ENCODE measurements around the gene ADAMTS18. TPM values are rescaled to one million over a fixed set of nuclear protein-coding genes. Genes with fewer than 3 reads are reported as not detected.

The ADAMTS18 gene, protein sequence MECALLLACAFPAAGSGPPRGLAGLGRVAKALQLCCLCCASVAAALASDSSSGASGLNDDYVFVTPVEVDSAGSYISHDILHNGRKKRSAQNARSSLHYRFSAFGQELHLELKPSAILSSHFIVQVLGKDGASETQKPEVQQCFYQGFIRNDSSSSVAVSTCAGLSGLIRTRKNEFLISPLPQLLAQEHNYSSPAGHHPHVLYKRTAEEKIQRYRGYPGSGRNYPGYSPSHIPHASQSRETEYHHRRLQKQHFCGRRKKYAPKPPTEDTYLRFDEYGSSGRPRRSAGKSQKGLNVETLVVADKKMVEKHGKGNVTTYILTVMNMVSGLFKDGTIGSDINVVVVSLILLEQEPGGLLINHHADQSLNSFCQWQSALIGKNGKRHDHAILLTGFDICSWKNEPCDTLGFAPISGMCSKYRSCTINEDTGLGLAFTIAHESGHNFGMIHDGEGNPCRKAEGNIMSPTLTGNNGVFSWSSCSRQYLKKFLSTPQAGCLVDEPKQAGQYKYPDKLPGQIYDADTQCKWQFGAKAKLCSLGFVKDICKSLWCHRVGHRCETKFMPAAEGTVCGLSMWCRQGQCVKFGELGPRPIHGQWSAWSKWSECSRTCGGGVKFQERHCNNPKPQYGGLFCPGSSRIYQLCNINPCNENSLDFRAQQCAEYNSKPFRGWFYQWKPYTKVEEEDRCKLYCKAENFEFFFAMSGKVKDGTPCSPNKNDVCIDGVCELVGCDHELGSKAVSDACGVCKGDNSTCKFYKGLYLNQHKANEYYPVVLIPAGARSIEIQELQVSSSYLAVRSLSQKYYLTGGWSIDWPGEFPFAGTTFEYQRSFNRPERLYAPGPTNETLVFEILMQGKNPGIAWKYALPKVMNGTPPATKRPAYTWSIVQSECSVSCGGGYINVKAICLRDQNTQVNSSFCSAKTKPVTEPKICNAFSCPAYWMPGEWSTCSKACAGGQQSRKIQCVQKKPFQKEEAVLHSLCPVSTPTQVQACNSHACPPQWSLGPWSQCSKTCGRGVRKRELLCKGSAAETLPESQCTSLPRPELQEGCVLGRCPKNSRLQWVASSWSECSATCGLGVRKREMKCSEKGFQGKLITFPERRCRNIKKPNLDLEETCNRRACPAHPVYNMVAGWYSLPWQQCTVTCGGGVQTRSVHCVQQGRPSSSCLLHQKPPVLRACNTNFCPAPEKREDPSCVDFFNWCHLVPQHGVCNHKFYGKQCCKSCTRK (N-terminal part only)
- total RNA-seq (ENCODE audit: low replicate concordance), result 0.08 and 0.27 TPM in 2 replicates

DNA sequence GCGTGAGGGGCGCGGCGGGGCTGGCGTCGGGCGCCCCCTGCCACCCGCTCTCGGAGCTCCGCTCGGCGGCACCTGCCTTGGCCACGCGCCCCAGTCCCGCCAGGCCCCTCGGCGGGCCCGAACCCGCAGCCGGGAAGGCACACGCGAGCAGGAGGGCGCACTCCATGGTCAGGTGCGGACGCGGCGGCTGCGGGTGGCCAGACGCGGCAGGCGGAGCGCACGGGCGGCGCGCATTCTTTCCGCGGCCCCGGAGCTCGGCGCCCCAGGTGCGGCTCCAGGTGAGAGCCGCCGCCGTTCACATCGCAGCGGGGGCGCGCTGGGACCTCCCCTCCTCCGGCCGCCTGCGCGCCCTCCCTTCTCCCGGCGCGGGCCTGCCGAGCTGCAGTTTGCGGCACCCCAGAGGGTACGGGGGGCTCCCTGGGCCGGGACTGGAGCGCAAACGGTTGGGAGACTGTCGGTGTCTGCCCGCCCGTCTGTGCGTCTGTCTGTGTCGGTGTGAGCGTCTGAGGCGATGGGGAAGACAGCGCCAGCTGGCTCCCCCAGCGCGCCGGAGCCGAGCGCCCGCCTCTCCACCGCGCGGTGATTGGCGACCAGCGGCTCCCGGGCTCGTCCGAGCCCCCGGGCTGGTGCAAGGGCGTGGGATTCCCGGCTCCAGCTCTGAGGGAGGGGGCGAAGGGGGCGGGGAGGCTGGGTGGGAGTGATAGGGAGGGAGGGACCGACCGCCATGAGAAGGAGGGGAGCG lies at the start of gene ADAMTS18:
Gene ADAMTS18, minus strand, starts transcription at position 505 of the 742 bp plus-strand sequence. Its CDS starts 339 bp downstream, at position 166.
- peak within 1 kb of the TSS; percentile 46 for H3K4me3 ChIP-seq (ENCODE audit: low read depth, low read length)
- DNase-seq (ENCODE audit: low read depth), result no peak
- TF ChIP-seq, protein P1, sequence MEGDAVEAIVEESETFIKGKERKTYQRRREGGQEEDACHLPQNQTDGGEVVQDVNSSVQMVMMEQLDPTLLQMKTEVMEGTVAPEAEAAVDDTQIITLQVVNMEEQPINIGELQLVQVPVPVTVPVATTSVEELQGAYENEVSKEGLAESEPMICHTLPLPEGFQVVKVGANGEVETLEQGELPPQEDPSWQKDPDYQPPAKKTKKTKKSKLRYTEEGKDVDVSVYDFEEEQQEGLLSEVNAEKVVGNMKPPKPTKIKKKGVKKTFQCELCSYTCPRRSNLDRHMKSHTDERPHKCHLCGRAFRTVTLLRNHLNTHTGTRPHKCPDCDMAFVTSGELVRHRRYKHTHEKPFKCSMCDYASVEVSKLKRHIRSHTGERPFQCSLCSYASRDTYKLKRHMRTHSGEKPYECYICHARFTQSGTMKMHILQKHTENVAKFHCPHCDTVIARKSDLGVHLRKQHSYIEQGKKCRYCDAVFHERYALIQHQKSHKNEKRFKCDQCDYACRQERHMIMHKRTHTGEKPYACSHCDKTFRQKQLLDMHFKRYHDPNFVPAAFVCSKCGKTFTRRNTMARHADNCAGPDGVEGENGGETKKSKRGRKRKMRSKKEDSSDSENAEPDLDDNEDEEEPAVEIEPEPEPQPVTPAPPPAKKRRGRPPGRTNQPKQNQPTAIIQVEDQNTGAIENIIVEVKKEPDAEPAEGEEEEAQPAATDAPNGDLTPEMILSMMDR (IDR thresholded peaks at IDR 0.05; ENCODE audit: insufficient read depth, low read length), result no peak

DNA sequence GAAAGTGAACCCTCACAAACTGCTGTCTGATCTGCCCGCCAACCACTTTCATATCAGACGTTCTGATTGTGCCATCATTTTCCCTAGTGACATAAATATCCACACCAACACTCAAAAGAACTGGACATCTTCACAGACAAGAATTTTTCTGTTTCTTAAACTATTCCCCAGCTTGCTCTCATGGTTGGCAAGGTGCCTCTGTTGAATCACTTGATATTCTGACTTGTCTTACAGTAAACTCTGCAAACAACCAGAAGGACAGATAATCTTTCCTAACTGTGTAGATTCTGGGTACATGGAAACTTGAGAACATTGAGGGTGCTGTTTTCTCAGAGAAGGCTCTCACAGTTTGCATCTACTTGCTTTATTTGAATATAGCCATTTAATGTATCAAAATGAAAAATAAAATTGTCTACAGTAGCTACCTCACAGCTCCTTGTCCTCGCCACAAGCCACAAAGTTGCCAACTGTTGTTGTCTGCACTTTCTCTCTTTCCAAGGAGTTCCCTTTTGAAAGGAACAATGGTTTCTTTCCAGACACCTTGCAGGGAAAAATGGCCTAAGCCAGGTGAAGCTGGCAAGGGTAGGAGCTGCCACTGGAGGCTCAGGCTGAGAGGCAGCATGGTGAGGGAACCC lies 46.0 kb upstream of the ADAMTS18 start:
- no peak overlapping the region for H3K4me3 ChIP-seq (ENCODE audit: low read depth, low read length)
- peak; percentile 23 for DNase-seq (ENCODE audit: low read depth)
- TF ChIP-seq, protein P1 (IDR thresholded peaks at IDR 0.05; ENCODE audit: insufficient read depth, low read length), result no peak

DNA sequence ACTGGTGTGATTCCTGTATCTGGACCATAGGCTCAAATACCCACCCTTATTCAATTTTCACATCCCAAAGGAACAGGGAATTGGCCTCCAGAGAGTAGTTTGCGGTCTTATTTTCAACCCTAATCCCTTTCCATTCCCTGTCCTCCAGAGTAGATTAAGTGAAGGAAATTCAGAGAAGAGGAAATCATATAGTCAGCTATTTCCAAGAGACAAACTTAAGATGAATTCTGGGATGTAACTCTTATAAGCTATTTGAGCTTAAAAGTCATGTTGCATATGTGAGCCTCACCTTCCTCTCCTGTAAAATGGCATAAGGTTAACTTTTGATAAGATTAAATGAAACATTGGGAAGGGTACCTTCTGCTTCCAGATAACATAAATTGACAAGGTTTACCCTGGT lies 37.4 kb upstream of the ADAMTS18 start:
- no peak for DNase-seq (ENCODE audit: low read depth)
- TF ChIP-seq, protein P1 (IDR thresholded peaks at IDR 0.05; ENCODE audit: insufficient read depth, low read length), result no peak

DNA sequence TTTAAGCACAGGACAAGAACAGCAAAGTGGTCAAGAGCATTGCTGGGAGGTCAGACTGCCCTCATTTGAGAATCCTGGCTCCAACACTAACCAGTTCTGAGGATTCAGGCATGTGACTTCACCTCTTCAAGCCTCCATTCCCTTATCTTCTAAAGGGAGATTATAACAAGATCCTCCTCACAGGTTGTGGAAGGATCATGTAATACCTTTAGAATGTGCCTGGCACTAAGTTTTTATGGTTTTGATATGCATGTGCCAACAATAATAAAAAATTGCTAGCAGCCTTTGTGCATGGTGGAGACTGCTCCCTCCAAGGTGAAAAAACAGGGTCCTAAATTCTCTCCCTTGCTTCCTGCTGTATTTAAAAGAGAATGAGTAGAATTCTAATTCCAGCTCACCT lies 36.0 kb upstream of the ADAMTS18 start:
- TF ChIP-seq, protein P1 (IDR thresholded peaks at IDR 0.05; ENCODE audit: insufficient read depth, low read length), result no peak
- no peak for DNase-seq (ENCODE audit: low read depth)
- no peak overlapping the region for H3K4me3 ChIP-seq (ENCODE audit: low read depth, low read length)

More for the DNA sequence above, 37.4 kb upstream of the ADAMTS18 start:
- H3K4me3 ChIP-seq (ENCODE audit: low read depth, low read length), result no peak overlapping the region

DNA sequence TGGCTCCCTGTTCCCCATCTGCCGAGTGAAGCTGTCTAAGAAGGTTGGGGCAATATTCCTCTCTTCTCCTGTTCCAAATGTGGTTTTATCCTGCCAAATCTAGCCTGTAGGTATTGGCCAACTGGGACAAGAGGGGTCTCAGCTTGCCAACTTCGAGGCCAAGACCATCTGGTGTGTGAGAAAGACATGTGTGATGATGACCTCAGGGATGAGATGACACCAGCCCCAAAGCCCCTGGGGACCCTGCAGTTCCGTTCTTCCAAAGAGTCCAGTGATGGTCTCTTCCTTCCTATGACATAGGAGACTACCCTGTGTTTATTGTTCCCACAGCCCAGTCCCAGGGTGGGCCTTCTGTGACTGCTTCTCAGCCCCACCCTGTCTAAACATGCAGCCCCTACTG lies 34.8 kb upstream of the ADAMTS18 start:
- TF ChIP-seq, protein P1 (IDR thresholded peaks at IDR 0.05; ENCODE audit: insufficient read depth, low read length), result no peak
- H3K4me3 ChIP-seq (ENCODE audit: low read depth, low read length), result no peak overlapping the region
- no peak for DNase-seq (ENCODE audit: low read depth)

Measured in fibroblast of the aortic adventitia (primary cell).